Liver (tissue), 9 donors: ENCODE data around the gene SFXN5. TPM values are rescaled to one million over a fixed set of nuclear protein-coding genes. Genes with fewer than 3 reads are reported as not detected.

ENCODE experiments used
- DNase-seq: peaks from one replicate; pipeline ENCODE4 v3.0.0-alpha.2; 2017; ENCODE audit warnings: low spot score
- H3K27ac ChIP-seq, 2 donors: one replicate each; pipeline ENCODE4 v1.7.0; 2013; ENCODE audit warnings: inconsistent platforms in 2 of 2, low read length in 2 of 2, control low read depth in 1 of 2, low read depth in 1 of 2, mild to moderate bottlenecking in 1 of 2
- H3K27me3 ChIP-seq, 4 donors: one replicate each; pipeline versions ENCODE4 v1.6.1 to v1.7.0; 2013; ENCODE audit warnings: low read length in 3 of 4, inconsistent platforms in 1 of 4, mild to moderate bottlenecking in 1 of 4, moderate library complexity in 1 of 4; ENCODE audit not compliant: control insufficient read depth in 4 of 4, insufficient read depth in 4 of 4
- H3K36me3 ChIP-seq, 4 donors: one replicate each; pipeline versions ENCODE4 v1.6.1 to v1.7.0; 2013; ENCODE audit warnings: low read length in 3 of 4, mild to moderate bottlenecking in 3 of 4, low read depth in 1 of 4, moderate library complexity in 1 of 4; ENCODE audit not compliant: control insufficient read depth in 4 of 4, insufficient read depth in 3 of 4
- H3K4me1 ChIP-seq, 4 donors: one replicate each; pipeline versions ENCODE4 v1.6.1 to v1.7.0; 2013; ENCODE audit warnings: low read length in 3 of 4, mild to moderate bottlenecking in 3 of 4, moderate library complexity in 1 of 4; ENCODE audit not compliant: control insufficient read depth in 4 of 4, insufficient read depth in 4 of 4
- H3K4me3 ChIP-seq, 3 donors: one replicate each; pipeline versions ENCODE4 v1.6.1 to v1.7.0; 2013; ENCODE audit warnings: low read length in 3 of 3, control low read depth in 1 of 3, low read depth in 1 of 3, mild to moderate bottlenecking in 1 of 3
- H3K9ac ChIP-seq, 2 donors: one replicate each; pipeline ENCODE4 v1.7.0; 2013; ENCODE audit warnings: low read length in 2 of 2, mild to moderate bottlenecking in 2 of 2, moderate library complexity in 2 of 2, control low read depth in 1 of 2, low read depth in 1 of 2
- H3K9me3 ChIP-seq, 4 donors: one replicate each; pipeline versions ENCODE4 v1.6.1 to v1.7.0; 2013; ENCODE audit warnings: low read length in 3 of 4; ENCODE audit not compliant: control insufficient read depth in 4 of 4
- ATF3 ChIP-seq: IDR thresholded peaks from 2 replicates; pipeline ENCODE4 v1.6.1; 2016; ENCODE audit warnings: antibody characterized with exemption
- CTCF ChIP-seq: fragments of 150-350 bp; IDR thresholded peaks from 2 replicates; pipeline ENCODE4 v1.5.1; 2017; ENCODE audit warnings: improper control_type of control experiment, low read depth, low read length; ENCODE audit not compliant: missing input control
- EGR1 ChIP-seq, 2 donors: IDR thresholded peaks; 2 replicates each; pipeline ENCODE4 v1.6.1; 2016 to 2018; ENCODE audit warnings: antibody characterized with exemption in 2 of 2, low read depth in 2 of 2
- FOXA1 ChIP-seq: IDR thresholded peaks from 2 replicates; pipeline ENCODE4 v1.6.1; 2016; ENCODE audit warnings: antibody characterized with exemption
- FOXA2 ChIP-seq: IDR thresholded peaks from 2 replicates; pipeline ENCODE4 v1.6.1; 2016; ENCODE audit warnings: antibody characterized with exemption
- GABPA ChIP-seq, 2 donors: IDR thresholded peaks in 1 of 2; conservative IDR thresholded peaks in 1 of 2; 2 replicates each; pipeline ENCODE4 v1.6.1; 2016; ENCODE audit warnings: antibody characterized with exemption in 2 of 2, mild to moderate bottlenecking in 1 of 2, moderate library complexity in 1 of 2
- HNF4A ChIP-seq, 2 donors: conservative IDR thresholded peaks; 2 replicates each; pipeline ENCODE4 v1.6.1; 2016; ENCODE audit warnings: antibody characterized with exemption in 2 of 2, mild to moderate bottlenecking in 2 of 2
- HNF4G ChIP-seq: IDR thresholded peaks from 2 replicates; pipeline ENCODE4 v1.6.1; 2016; ENCODE audit warnings: antibody characterized with exemption
- JUND ChIP-seq, 2 donors: IDR thresholded peaks; 2 replicates each; pipeline ENCODE4 v1.6.1; 2016; ENCODE audit warnings: antibody characterized with exemption in 2 of 2
- NR2F2 ChIP-seq: IDR thresholded peaks from 2 replicates; pipeline ENCODE4 v1.6.1; 2016; ENCODE audit warnings: antibody characterized with exemption
- RAD21 ChIP-seq, 2 donors: IDR thresholded peaks; 2 replicates each; pipeline ENCODE4 v1.6.1; 2016; ENCODE audit warnings: antibody characterized with exemption in 2 of 2, mild to moderate bottlenecking in 2 of 2
- RXRA ChIP-seq, 2 donors: IDR thresholded peaks; 2 replicates each; pipeline ENCODE4 v1.6.1; 2017 to 2018; ENCODE audit warnings: antibody characterized with exemption in 2 of 2, mild to moderate bottlenecking in 1 of 2
- SP1 ChIP-seq: IDR thresholded peaks from 2 replicates; pipeline ENCODE4 v1.6.1; 2018; ENCODE audit warnings: antibody characterized with exemption, mild to moderate bottlenecking
- YY1 ChIP-seq: IDR thresholded peaks from 2 replicates; pipeline ENCODE4 v1.6.1; 2016; ENCODE audit warnings: antibody characterized with exemption, mild to moderate bottlenecking
- WGBS: extraction: QIAGEN DNeasy Blood & Tissue Kit; methylation state at CpG from one replicate; pipeline ENCODE4 v1.1.7; 2013; 5-methylcytosine and 5-hydroxymethylcytosine counted together
- polyA plus RNA-seq, 2 donors: library from polyadenylated mRNA; stranded (reverse) in 1 of 2; unstranded in 1 of 2; fragments of 200-250 nt in 1 of 2; fragments of >200 nt in 1 of 2; fragmentation: Nextera tagmentation in 1 of 2; extraction: Ambion mirVana in 1 of 2; gene quantifications; one replicate each; pipeline versions ENCODE4 v1.2.1 to v1.2.3, GENCODE V29; 2013 to 2015
- total RNA-seq, 2 donors: library from RNA; depleted of rRNA; stranded (reverse); fragments of >200 nt; gene quantifications; one replicate each; pipeline ENCODE4 v1.2.3, GENCODE V29; 2014
- TF ChIP-seq, protein P1 (sequence below): IDR thresholded peaks from 2 replicates; pipeline ENCODE4 v1.6.1; 2016; ENCODE audit warnings: antibody characterized with exemption, mild to moderate bottlenecking
- TF ChIP-seq, protein P2 (sequence below): IDR thresholded peaks from 2 replicates; pipeline ENCODE4 v1.6.1; 2016; ENCODE audit warnings: antibody characterized with exemption
- donor health status: healthy.
- donor health status: healthy.
- donor health status: healthy.
- donor health status: healthy.
- donor health status: healthy.

Gene SFXN5
- total and polyA plus RNA-seq, 4 donors: 23.3 to 58.2 (median 29.5) TPM

DNA sequence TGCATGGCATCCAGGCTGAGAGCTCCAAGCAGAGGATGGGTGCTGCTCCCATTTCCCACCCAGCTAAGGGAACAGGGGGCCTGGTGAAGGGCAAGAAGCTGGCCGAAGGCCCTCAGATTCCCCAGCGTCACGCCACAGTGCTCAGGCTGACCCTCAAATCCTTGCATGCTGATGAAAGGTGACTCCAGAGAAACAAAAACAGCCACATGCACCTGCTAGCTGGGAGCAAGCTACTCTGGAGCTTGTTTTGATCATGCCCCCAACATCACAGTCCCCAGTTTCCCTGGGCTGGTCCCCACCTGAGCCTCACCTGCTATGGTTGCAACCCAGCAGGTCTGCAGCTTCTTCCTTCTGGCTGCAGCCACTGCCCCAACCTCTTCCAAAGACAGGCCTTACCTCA lies 28.0 kb upstream of the SFXN5 start:
- H3K36me3 ChIP-seq: no peaks in the 10 kb centered on the region
- WGBS: 95% methylated on average over 3 of the region's 3 CpGs
- H3K27ac ChIP-seq: no peak overlapping the region
- no peaks in the 10 kb centered on the region for H3K4me1 ChIP-seq
- no peak for DNase-seq
- H3K9me3 ChIP-seq: no peaks in the 10 kb centered on the region
- H3K27me3 ChIP-seq: no peaks in the 10 kb centered on the region
- no peak overlapping the region for H3K9ac ChIP-seq
- H3K4me3 ChIP-seq: no peak overlapping the region
- TF ChIP-seq, protein P1, sequence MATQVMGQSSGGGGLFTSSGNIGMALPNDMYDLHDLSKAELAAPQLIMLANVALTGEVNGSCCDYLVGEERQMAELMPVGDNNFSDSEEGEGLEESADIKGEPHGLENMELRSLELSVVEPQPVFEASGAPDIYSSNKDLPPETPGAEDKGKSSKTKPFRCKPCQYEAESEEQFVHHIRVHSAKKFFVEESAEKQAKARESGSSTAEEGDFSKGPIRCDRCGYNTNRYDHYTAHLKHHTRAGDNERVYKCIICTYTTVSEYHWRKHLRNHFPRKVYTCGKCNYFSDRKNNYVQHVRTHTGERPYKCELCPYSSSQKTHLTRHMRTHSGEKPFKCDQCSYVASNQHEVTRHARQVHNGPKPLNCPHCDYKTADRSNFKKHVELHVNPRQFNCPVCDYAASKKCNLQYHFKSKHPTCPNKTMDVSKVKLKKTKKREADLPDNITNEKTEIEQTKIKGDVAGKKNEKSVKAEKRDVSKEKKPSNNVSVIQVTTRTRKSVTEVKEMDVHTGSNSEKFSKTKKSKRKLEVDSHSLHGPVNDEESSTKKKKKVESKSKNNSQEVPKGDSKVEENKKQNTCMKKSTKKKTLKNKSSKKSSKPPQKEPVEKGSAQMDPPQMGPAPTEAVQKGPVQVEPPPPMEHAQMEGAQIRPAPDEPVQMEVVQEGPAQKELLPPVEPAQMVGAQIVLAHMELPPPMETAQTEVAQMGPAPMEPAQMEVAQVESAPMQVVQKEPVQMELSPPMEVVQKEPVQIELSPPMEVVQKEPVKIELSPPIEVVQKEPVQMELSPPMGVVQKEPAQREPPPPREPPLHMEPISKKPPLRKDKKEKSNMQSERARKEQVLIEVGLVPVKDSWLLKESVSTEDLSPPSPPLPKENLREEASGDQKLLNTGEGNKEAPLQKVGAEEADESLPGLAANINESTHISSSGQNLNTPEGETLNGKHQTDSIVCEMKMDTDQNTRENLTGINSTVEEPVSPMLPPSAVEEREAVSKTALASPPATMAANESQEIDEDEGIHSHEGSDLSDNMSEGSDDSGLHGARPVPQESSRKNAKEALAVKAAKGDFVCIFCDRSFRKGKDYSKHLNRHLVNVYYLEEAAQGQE: no peak
- TF ChIP-seq JUND (IDR thresholded peaks at IDR 0.05) (no peak), RAD21 (IDR thresholded peaks at IDR 0.05) (no peak), FOXA1 (no peak), NR2F2 (no peak), HNF4A (conservative IDR thresholded peaks at IDR 0.05) (no peak), CTCF (no peak), YY1 (no peak), HNF4G (no peak), FOXA2 (no peak), ATF3 (no peak), GABPA (IDR thresholded peaks at IDR 0.05 in 1 of 2, conservative IDR thresholded peaks at IDR 0.05 in 1 of 2) (no peak), RXRA (IDR thresholded peaks at IDR 0.05) (no peak)

- TF ChIP-seq, protein P1: no peak
- TF ChIP-seq ATF3 (no peak), CTCF (no peak), JUND (IDR thresholded peaks at IDR 0.05) (no peak), HNF4G (no peak), EGR1 (IDR thresholded peaks at IDR 0.05; ENCODE audit: low read depth in 2 of 2) (no peak), FOXA2 (no peak), SP1 (no peak), RAD21 (IDR thresholded peaks at IDR 0.05) (no peak), GABPA (IDR thresholded peaks at IDR 0.05 in 1 of 2, conservative IDR thresholded peaks at IDR 0.05 in 1 of 2) (no peak)
- TF ChIP-seq, protein P2, sequence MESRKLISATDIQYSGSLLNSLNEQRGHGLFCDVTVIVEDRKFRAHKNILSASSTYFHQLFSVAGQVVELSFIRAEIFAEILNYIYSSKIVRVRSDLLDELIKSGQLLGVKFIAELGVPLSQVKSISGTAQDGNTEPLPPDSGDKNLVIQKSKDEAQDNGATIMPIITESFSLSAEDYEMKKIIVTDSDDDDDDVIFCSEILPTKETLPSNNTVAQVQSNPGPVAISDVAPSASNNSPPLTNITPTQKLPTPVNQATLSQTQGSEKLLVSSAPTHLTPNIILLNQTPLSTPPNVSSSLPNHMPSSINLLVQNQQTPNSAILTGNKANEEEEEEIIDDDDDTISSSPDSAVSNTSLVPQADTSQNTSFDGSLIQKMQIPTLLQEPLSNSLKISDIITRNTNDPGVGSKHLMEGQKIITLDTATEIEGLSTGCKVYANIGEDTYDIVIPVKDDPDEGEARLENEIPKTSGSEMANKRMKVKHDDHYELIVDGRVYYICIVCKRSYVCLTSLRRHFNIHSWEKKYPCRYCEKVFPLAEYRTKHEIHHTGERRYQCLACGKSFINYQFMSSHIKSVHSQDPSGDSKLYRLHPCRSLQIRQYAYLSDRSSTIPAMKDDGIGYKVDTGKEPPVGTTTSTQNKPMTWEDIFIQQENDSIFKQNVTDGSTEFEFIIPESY: no peak
- Histone ChIP-seq H3K36me3 (no peaks in the 10 kb centered on the region), H3K9ac (no peak overlapping the region), H3K27me3 (no peaks in the 10 kb centered on the region), H3K4me1 (peaks cover 0 to 2% (median 0%) of the 10 kb centered on the region in 4 donors), H3K4me3 (no peak overlapping the region), H3K27ac (no peak overlapping the region), H3K9me3 (no peaks in the 10 kb centered on the region)
- 83% methylated on average over 3 of the region's 3 CpGs for WGBS
- DNase-seq: no peak
These were observed 24.4 kb upstream of the SFXN5 start for GRCh38 chr2:73095910-73096309.
